ENCODE results near the gene GOLGA6D. TPM values are rescaled to one million over a fixed set of nuclear protein-coding genes. Genes with fewer than 3 reads are reported as not detected.
"Not testable (repeated sequence)": the region's sequence is repeated elsewhere in the genome, so short reads cannot be mapped to it uniquely, and the experiment has no call there.

Gene GOLGA6D
- polyA plus RNA-seq, 1 experiment = not detected

GRCh38 chr15:75329571-75329970, 46.9 kb downstream of the GOLGA6D start:
- Histone ChIP-seq H3K27me3 (ENCODE audit: control insufficient read depth, insufficient read depth, low read length) (peaks cover 4% of the 10 kb centered on the region), H3K4me3 (ENCODE audit: low read depth, low read length) (no peak overlapping the region), H3K9me3 (ENCODE audit: control insufficient read depth, insufficient read depth, low read length) (no peaks in the 10 kb centered on the region), H3K27ac (ENCODE audit: low read depth, low read length) (no peak overlapping the region)
- CTCF ChIA-PET = no interaction called here
- TF ChIP-seq CTCF (IDR thresholded peaks at IDR 0.05; ENCODE audit: low read depth, low read length) = no peak
- no peak for DNase-seq (ENCODE audit: low read depth, low spot score)
- POLR2A ChIA-PET = no interaction called here

GRCh38 chr15:75332093-75332492, 49.5 kb downstream of the GOLGA6D start:
- CTCF ChIA-PET; H3K4me3 ChIP-seq (ENCODE audit: low read depth, low read length); H3K9me3 ChIP-seq (ENCODE audit: control insufficient read depth, insufficient read depth, low read length); POLR2A ChIA-PET; H3K27me3 ChIP-seq (ENCODE audit: control insufficient read depth, insufficient read depth, low read length); DNase-seq (ENCODE audit: low read depth, low spot score); H3K27ac ChIP-seq (ENCODE audit: low read depth, low read length): not testable (repeated sequence)

GRCh38 chr15:75333654-75334419, 51.2 kb downstream of the GOLGA6D start:
- CTCF ChIA-PET; POLR2A ChIA-PET; H3K9me3 ChIP-seq (ENCODE audit: control insufficient read depth, insufficient read depth, low read length): not testable (repeated sequence)

GRCh38 chr15:75335313-75335704, 52.7 kb downstream of the GOLGA6D start:
- Histone ChIP-seq H3K27ac (ENCODE audit: low read depth, low read length) (no peak overlapping the region), H3K9me3 (ENCODE audit: control insufficient read depth, insufficient read depth, low read length) (no peaks in the 10 kb centered on the region), H3K4me3 (ENCODE audit: low read depth, low read length) (peak overlapping the region; percentile 85), H3K27me3 (ENCODE audit: control insufficient read depth, insufficient read depth, low read length) (no peaks in the 10 kb centered on the region)
- CTCF ChIA-PET = no interaction called here
- POLR2A ChIA-PET = interaction anchor here (0.8 kb wide), 1 partner anchor 33 kb away, joined by 4 read pairs; no protein-coding TSS in a partner anchor
- DNase-seq (ENCODE audit: low read depth, low spot score) = no peak
- TF ChIP-seq CTCF (IDR thresholded peaks at IDR 0.05; ENCODE audit: low read depth, low read length) = no peak

More at GRCh38 chr15:75333654-75334419, 51.2 kb downstream of the GOLGA6D start:
- not testable (repeated sequence) for DNase-seq (ENCODE audit: low read depth, low spot score); H3K27ac ChIP-seq (ENCODE audit: low read depth, low read length); H3K27me3 ChIP-seq (ENCODE audit: control insufficient read depth, insufficient read depth, low read length); H3K4me3 ChIP-seq (ENCODE audit: low read depth, low read length)

GRCh38 chr15:75335705-75336355, 53.2 kb downstream of the GOLGA6D start, which contains the start of gene COMMD4:
TSS of gene COMMD4 (plus strand) at chr15:75336063. CDS start at chr15:75336090, 27 bp downstream.
- Histone ChIP-seq H3K9me3 (ENCODE audit: control insufficient read depth, insufficient read depth, low read length) (no peaks in the 10 kb centered on the region), H3K4me3 (ENCODE audit: low read depth, low read length) (peak within 1 kb of the TSS; percentile 85), H3K27ac (ENCODE audit: low read depth, low read length) (peak within 1 kb of the TSS; percentile 47), H3K27me3 (ENCODE audit: control insufficient read depth, insufficient read depth, low read length) (no peaks in the 10 kb centered on the region)
- ChIA-PET CTCF (no interaction called here), POLR2A (interaction anchor here (0.8 kb wide), 1 partner anchor 32 kb away, joined by 4 read pairs; no protein-coding TSS in a partner anchor)
- no peak for TF ChIP-seq CTCF (IDR thresholded peaks at IDR 0.05; ENCODE audit: low read depth, low read length)
- peak; percentile 88 for DNase-seq (ENCODE audit: low read depth, low spot score)

- ChIA-PET POLR2A (no interaction called here), CTCF (no interaction called here)
- Histone ChIP-seq H3K27ac (ENCODE audit: low read depth, low read length) (no peak overlapping the region), H3K27me3 (ENCODE audit: control insufficient read depth, insufficient read depth, low read length) (no peaks in the 10 kb centered on the region), H3K4me3 (ENCODE audit: low read depth, low read length) (no peak overlapping the region), H3K9me3 (ENCODE audit: control insufficient read depth, insufficient read depth, low read length) (no peaks in the 10 kb centered on the region)
- no peak for TF ChIP-seq CTCF (IDR thresholded peaks at IDR 0.05; ENCODE audit: low read depth, low read length)
- DNase-seq (ENCODE audit: low read depth, low spot score) = no peak
These were observed 56.1 kb downstream of the GOLGA6D start for GRCh38 chr15:75338661-75339240.

Measured in AG04450 (cell line).